ENCODE measurements around the gene RMDN3. TPM values are rescaled to one million over a fixed set of nuclear protein-coding genes. Genes with fewer than 3 reads are reported as not detected.

RMDN3 gene
- total and polyA plus RNA-seq, 9 of the 15 experiments (the other 6 are each of a cell fraction or from before 2014, with no cell fraction given) = 8.1 to 38.2 (median 25.9) TPM

DNA sequence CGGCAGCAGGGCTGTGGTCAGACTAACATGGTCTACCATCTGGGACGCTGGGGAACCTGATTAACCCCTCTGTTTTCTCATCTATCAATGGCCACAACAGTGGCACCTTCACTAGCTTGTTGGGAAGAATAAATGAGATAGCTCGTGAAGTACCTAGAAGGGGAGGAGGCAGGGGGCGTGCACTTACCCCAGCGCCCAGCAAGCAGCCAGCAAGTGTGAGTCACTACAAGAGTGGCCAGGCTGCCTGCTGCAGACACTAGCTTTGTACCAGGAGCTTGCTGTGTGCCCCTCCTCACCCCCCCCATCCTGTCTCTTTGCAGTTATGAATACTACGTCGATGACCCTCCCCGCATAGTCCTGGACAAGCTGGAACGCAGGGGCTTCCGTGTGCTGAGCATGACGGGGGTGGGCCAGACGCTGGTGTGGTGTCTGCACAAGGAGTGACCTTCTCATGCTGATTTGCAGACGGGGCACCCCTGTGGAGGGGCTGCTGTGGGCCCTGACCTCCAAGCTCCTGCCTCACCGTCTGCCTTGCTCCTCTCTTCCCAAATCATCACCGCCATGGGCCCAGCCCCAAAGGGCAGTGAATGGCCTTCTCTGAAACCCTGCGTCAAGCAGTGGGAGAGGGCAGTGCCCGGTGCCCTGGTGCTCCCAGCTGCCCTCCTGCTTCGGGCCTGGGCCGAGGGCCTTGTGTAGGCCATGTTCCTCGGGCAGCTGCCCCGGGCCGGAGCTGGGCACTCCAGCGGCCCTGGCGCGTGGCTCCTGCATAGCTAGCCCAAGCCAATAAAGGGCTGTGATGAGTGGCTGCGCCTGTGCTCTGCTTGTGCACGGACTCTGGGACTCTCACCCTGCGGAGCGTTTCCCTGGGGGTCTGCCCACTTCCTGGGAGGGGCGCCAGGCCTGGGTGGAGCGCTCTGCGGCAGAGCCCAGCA lies 12.1 kb upstream of the RMDN3 start (continued):
- TF ChIP-seq, protein P1, sequence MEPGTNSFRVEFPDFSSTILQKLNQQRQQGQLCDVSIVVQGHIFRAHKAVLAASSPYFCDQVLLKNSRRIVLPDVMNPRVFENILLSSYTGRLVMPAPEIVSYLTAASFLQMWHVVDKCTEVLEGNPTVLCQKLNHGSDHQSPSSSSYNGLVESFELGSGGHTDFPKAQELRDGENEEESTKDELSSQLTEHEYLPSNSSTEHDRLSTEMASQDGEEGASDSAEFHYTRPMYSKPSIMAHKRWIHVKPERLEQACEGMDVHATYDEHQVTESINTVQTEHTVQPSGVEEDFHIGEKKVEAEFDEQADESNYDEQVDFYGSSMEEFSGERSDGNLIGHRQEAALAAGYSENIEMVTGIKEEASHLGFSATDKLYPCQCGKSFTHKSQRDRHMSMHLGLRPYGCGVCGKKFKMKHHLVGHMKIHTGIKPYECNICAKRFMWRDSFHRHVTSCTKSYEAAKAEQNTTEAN (CRISPR knock-in tag; IDR thresholded peaks at IDR 0.05) = no peak

DNA sequence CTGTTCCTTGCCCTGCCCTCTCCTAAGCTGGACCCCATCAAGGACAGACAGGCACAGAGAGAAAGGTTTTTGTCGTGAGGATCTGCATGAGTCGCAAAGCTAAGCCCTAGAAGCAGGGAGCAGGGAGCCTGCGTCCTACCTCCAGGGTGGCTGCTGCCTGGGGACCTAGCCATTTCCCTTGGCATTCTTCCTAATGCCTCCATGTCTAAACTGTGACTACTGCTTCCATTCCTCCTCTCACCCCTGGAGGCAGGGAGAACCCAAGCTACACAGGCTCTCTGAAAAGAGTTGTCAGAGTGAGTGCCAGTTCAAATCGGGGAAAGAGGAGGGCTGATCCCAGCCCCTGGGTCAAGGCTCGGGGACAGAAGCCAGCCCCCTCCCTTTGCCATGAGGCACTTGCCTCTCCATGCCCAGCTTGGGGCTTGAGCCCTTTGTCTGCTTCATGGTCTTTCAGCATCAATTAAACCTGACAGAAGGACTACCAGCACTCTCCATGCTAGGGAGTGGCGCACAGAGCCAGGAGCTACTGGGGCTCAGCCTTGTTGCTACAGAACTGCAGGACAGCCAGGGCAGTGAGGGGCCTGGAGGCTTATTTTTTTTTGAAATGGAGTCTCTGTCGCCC lies 11.3 kb upstream of the RMDN3 start:
- ChIA-PET CTCF (ENCODE audit: low intra/inter-chr PET ratio) (interaction anchor here (0.5 kb wide), 1 partner anchor 15 kb away, joined by 3 read pairs; no protein-coding TSS in a partner anchor), POLR2A (interaction anchor here (0.6 to 3.8 kb wide), 4 partner anchors 9 to 72 kb away, joined by 3 to 18 read pairs (median 4); no protein-coding TSS in a partner anchor)
- no peak overlapping the region for H3K4me2 ChIP-seq (ENCODE audit: insufficient read depth, low read length)
- H3K4me3 ChIP-seq = no peak overlapping the region
- H3K9ac ChIP-seq (ENCODE audit: insufficient read depth in 1 of 2, low read depth in 2 of 2, low read length in 2 of 2) = peak overlapping the region in 1 of 2 experiments; percentile 63; a peak in 2 of 4 replicates
- in situ Hi-C loops (cut with MboI) (no loop called here), intact Hi-C loops (cut with micrococcal nuclease) (loop anchor here (10.0 kb wide), 1 partner anchor 172 kb away; the partner anchor contains the start of gene KNL1)
- BruUV-seq (replicated peaks) = no TSS peak
- H3K27me3 ChIP-seq (ENCODE audit: control insufficient read depth in 2 of 2, insufficient read depth in 2 of 2, low read length in 2 of 2) = no peaks in the 10 kb centered on the region
- DNase-seq (ENCODE audit: extremely low read depth in 1 of 4, low spot score in 3 of 4) (no peak), ATAC-seq (no peak), FAIRE-seq (no peak)
- H3K27ac ChIP-seq (ENCODE audit: extremely low read depth, low read depth, low read length) = no peak overlapping the region
- H3K9me3 ChIP-seq (replicated peaks; ENCODE audit: control insufficient read depth, insufficient read depth, low read depth, low read length) = no peaks in the 10 kb centered on the region
- H3K79me2 ChIP-seq (ENCODE audit: control insufficient read depth, insufficient read depth, low read length) = no peaks in the 10 kb centered on the region
- no peak overlapping the region for H2AFZ ChIP-seq (ENCODE audit: low read depth, low read length)
- WGBS (ENCODE audit: insufficient coverage, low coverage, missing lambda C conversion rate) = 67% methylated on average over 7 of the region's 7 CpGs
- no peaks in the 10 kb centered on the region for H3K9me1 ChIP-seq (ENCODE audit: control insufficient read depth, insufficient read depth, low read length)
- H3K36me3 ChIP-seq (ENCODE audit: control insufficient read depth, insufficient read depth, low read length) = peaks cover 16% of the 10 kb centered on the region; the same call in 1 of the 3 replicates
- peaks cover 21 to 74% of the 10 kb centered on the region in 2 experiments; a peak in 4 of 5 replicates for H3K4me1 ChIP-seq (replicated peaks in 1 of 2; ENCODE audit: control insufficient read depth in 2 of 2, insufficient read depth in 2 of 2, low read length in 2 of 2)
- H4K20me1 ChIP-seq (replicated peaks; ENCODE audit: control insufficient read depth, insufficient read depth, low read length) = no peaks in the 10 kb centered on the region; the same call in none of the 2 replicates
- TF ChIP-seq TCF7L2 (IDR thresholded peaks at IDR 0.05; ENCODE audit: low read depth, low read length) (no peak), ZNF551 (CRISPR knock-in tag; IDR thresholded peaks at IDR 0.05) (no peak), NFE2L1 (tag; IDR thresholded peaks at IDR 0.05; ENCODE audit: borderline replicate concordance, low read depth) (no peak)

All from K562 (cell line).